OCI-LY1 (cell line): ENCODE measurements around the gene TRNAU1AP.

Experiments
- CTCF ChIP-seq: fragments of 200-600 bp; sonication (generic), shearing (Covaris generic); IDR thresholded peaks from 2 replicates; pipeline ENCODE4 v1.5.1; 2017; ENCODE audit warnings: mild to moderate bottlenecking, antibody characterized with exemption, low read length, moderate library complexity, mixed read lengths
- EZH2 ChIP-seq: fragments of 200-600 bp; sonication (generic), shearing (Covaris generic); IDR thresholded peaks from 2 replicates; pipeline ENCODE4 v1.8.0; 2017; ENCODE audit warnings: borderline replicate concordance, mixed run types, mild to moderate bottlenecking, antibody characterized with exemption, low read length, moderate library complexity, mixed read lengths

- TF ChIP-seq CTCF = peak; percentile 15; the same call in 1 of the 2 replicates
- no peak for TF ChIP-seq EZH2
These were observed 12.2 kb upstream of the TRNAU1AP start for GRCh38 chr1:28540651-28541050.
